ENCODE results near the gene SMIM41. TPM values are rescaled to one million over a fixed set of nuclear protein-coding genes. Genes with fewer than 3 reads are reported as not detected.

Gene SMIM41
- total RNA-seq, 2 experiments from 2014 or later = not detected

DNA sequence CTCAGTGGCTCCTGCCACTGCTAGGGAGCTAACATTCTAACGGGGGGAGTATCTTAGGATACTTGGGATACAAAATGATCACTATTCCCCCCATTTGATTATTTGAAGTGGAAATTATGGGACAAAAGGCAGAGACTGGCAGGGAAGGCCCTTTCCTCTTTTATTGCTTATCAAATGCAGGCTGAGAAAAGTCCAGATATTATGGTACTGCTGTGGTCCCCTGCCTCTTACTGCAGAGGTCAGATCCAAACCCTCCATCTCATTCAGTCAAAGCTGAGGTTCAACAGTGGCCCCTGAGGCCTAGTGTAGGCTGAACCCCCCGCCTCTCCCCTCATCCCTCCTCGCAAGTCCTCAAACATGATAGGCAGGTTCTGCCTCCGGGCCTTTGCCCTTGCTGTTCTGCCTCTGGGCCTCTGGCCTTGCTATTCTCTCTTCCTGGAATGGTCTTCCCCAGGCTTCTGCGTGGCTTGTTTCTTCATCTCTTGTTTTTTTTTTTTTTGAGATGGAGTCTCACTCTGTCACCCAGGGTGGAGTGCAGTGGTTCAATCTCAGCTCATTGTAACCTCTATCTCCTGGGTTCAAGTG is 78.2 kb downstream of the SMIM41 start:
- Mint-ChIP-seq H3K4me3 (no peak overlapping the region), H3K27ac (no peak overlapping the region), H3K36me3 (no peaks in the 10 kb centered on the region), H3K4me1 (ENCODE audit: low read depth) (peaks cover 31% of the 10 kb centered on the region), H3K27me3 (no peaks in the 10 kb centered on the region), H3K9me3 (no peaks in the 10 kb centered on the region)
- ChIA-PET POLR2A (no interaction called here), CTCF (interaction anchor here (0.8 to 4.1 kb wide), 11 partner anchors 13 to 722 kb away, joined by 3 to 55 read pairs (median 4); no protein-coding TSS in a partner anchor)
- intact Hi-C loops (cut with micrococcal nuclease) = loop anchor here (2.0 kb wide), 1 partner anchor 121 kb away; no protein-coding TSS in a partner anchor
- DNase-seq = no peak

Other genes starting within 250 kb of the SMIM41 start
- under 1 TPM; 0.29 to 0.31 TPM for gene FIGNL2, start 231.0 kb upstream of the SMIM41 start, total RNA-seq
- gene ANKRD33, start 191.6 kb upstream of the SMIM41 start, total RNA-seq = not detected
- not detected for gene ACVRL1, start 172.2 kb upstream of the SMIM41 start, total RNA-seq
- 1 to 10 TPM; 8.0 to 8.3 TPM for gene ACVR1B, start 128.0 kb upstream of the SMIM41 start, total RNA-seq
- 10 to 100 TPM; 15.1 to 18.7 TPM for gene TAMALIN, start 72.8 kb upstream of the SMIM41 start, total RNA-seq
- 10 to 100 TPM; 64.2 to 68.2 TPM for gene NR4A1, start 28.3 kb upstream of the SMIM41 start, total RNA-seq
- gene ATG101, start 9.7 kb upstream of the SMIM41 start, total RNA-seq = 10 to 100 TPM; 35.7 to 38.0 TPM
- not detected for gene KRT80, start 112.3 kb downstream of the SMIM41 start, total RNA-seq
- gene KRT7, start 153.5 kb downstream of the SMIM41 start, total RNA-seq = 1 to 10 TPM; 3.5 to 3.7 TPM
- gene KRT86, start 194.9 kb downstream of the SMIM41 start, total RNA-seq = under 1 TPM; 0.10 to 0.12 TPM
- gene KRT81, start 211.8 kb downstream of the SMIM41 start, total RNA-seq = not detected
- gene KRT83, start 241.7 kb downstream of the SMIM41 start, total RNA-seq = not detected